H9 (cell line): ENCODE data around the gene MPHOSPH8. TPM values are rescaled to one million over a fixed set of nuclear protein-coding genes. Genes with fewer than 3 reads are reported as not detected.

ENCODE experiments used
- DNase-seq: peaks from one replicate; pipeline ENCODE4 v3.0.0-alpha.2; 2017
- H2AFZ ChIP-seq: one replicate; pipeline ENCODE4 v1.6.1; 2013; ENCODE audit warnings: mild to moderate bottlenecking, low read length, control low read depth, moderate library complexity
- H2AK5ac ChIP-seq: 2 replicates; pipeline ENCODE4 v1.6.1; 2013; ENCODE audit warnings: low read length, control low read depth, mixed read lengths; ENCODE audit not compliant: insufficient read length
- H2BK120ac ChIP-seq: one replicate; pipeline ENCODE4 v1.6.1; 2013; ENCODE audit warnings: low read depth, mild to moderate bottlenecking, low read length, control low read depth, inconsistent platforms; ENCODE audit not compliant: poor library complexity, severe bottlenecking
- H2BK12ac ChIP-seq: 2 replicates; pipeline ENCODE4 v1.6.1; 2013; ENCODE audit warnings: low read length, control low read depth, mixed read lengths, low read depth; ENCODE audit not compliant: insufficient read length
- H2BK15ac ChIP-seq: 2 replicates; pipeline ENCODE4 v1.6.1; 2013; ENCODE audit warnings: low read depth, low read length, control low read depth
- H2BK20ac ChIP-seq: one replicate; pipeline ENCODE4 v1.6.1; 2013; ENCODE audit warnings: low read depth, mild to moderate bottlenecking, low read length, control low read depth, inconsistent platforms; ENCODE audit not compliant: poor library complexity, severe bottlenecking
- H2BK5ac ChIP-seq: 2 replicates; pipeline ENCODE4 v1.6.1; 2013; ENCODE audit warnings: low read length, control low read depth, mixed read lengths; ENCODE audit not compliant: insufficient read length
- H3K14ac ChIP-seq: 2 replicates; pipeline ENCODE4 v1.6.1; 2013; ENCODE audit warnings: low read length, control low read depth; ENCODE audit not compliant: insufficient read depth
- H3K18ac ChIP-seq: 2 replicates; pipeline ENCODE4 v1.6.1; 2013; ENCODE audit warnings: low read depth, mild to moderate bottlenecking, mixed read lengths, low read length, control low read depth; ENCODE audit not compliant: insufficient read length
- H3K23ac ChIP-seq: 2 replicates; pipeline ENCODE4 v1.6.1; 2013; ENCODE audit warnings: low read length, control low read depth, mixed read lengths, low read depth; ENCODE audit not compliant: insufficient read length
- H3K23me2 ChIP-seq: 2 replicates; pipeline ENCODE4 v1.6.1; 2013; ENCODE audit warnings: low read depth, mild to moderate bottlenecking, mixed read lengths, low read length, control low read depth; ENCODE audit not compliant: insufficient read length, poor library complexity, severe bottlenecking
- H3K27ac ChIP-seq: 2 replicates; pipeline ENCODE4 v1.5.1; 2013; ENCODE audit warnings: low read length, control low read depth, mixed read lengths, low read depth; ENCODE audit not compliant: insufficient read length
- H3K27me3 ChIP-seq: 2 replicates; pipeline ENCODE4 v1.6.1; 2013; ENCODE audit warnings: low read length, control low read depth, inconsistent platforms; ENCODE audit not compliant: insufficient read depth
- H3K4ac ChIP-seq: 2 replicates; pipeline ENCODE4 v1.6.1; 2013; ENCODE audit warnings: low read depth, mild to moderate bottlenecking, control low read depth, inconsistent platforms, low read length, moderate library complexity
- H3K4me1 ChIP-seq: 2 replicates; pipeline ENCODE4 v1.6.1; 2013; ENCODE audit warnings: low read length, control low read depth, inconsistent platforms; ENCODE audit not compliant: insufficient read depth
- H3K4me2 ChIP-seq: 2 replicates; pipeline ENCODE4 v1.6.1; 2013; ENCODE audit warnings: low read length, control low read depth, mixed read lengths; ENCODE audit not compliant: insufficient read length, insufficient read depth
- H3K56ac ChIP-seq: 2 replicates; pipeline ENCODE4 v1.6.1; 2013; ENCODE audit warnings: low read depth, mild to moderate bottlenecking, mixed read lengths, low read length, control low read depth; ENCODE audit not compliant: insufficient read length
- H3K79me1 ChIP-seq: 2 replicates; pipeline ENCODE4 v1.6.1; 2013; ENCODE audit warnings: low read depth, mild to moderate bottlenecking, moderate library complexity, low read length, control low read depth, inconsistent platforms; ENCODE audit not compliant: insufficient read depth, poor library complexity, severe bottlenecking
- H3K79me2 ChIP-seq: 2 replicates; pipeline ENCODE4 v1.6.1; 2013; ENCODE audit warnings: low read length, control low read depth, inconsistent platforms; ENCODE audit not compliant: insufficient read depth
- H3K9ac ChIP-seq: 2 replicates; pipeline ENCODE4 v1.6.1; 2013; ENCODE audit warnings: low read length, control low read depth, mixed read lengths; ENCODE audit not compliant: insufficient read length; ENCODE audit errors: extremely low read depth
- H3K9me3 ChIP-seq: one replicate; pipeline ENCODE4 v1.6.1; 2013; ENCODE audit warnings: low read depth, low read length, inconsistent platforms; ENCODE audit not compliant: control insufficient read depth
- H3T11ph ChIP-seq: one replicate; pipeline ENCODE4 v1.6.1; 2013; ENCODE audit warnings: mild to moderate bottlenecking, low read length, control low read depth, inconsistent platforms
- H4K20me1 ChIP-seq: one replicate; pipeline ENCODE4 v1.6.1; 2013; ENCODE audit not compliant: control insufficient read depth, insufficient read length, insufficient read depth
- H4K5ac ChIP-seq: 2 replicates; pipeline ENCODE4 v1.6.1; 2013; ENCODE audit warnings: low read depth, mild to moderate bottlenecking, mixed read lengths, low read length, control low read depth; ENCODE audit not compliant: insufficient read length
- H4K8ac ChIP-seq: replicated peaks from 2 replicates; pipeline ENCODE4 v1.6.1; 2013; ENCODE audit warnings: low read length, control low read depth, mixed read lengths, low read depth; ENCODE audit not compliant: insufficient read length
- H4K91ac ChIP-seq: 2 replicates; pipeline ENCODE4 v1.6.1; 2013; ENCODE audit warnings: low read depth, mild to moderate bottlenecking, moderate library complexity, mixed read lengths, low read length, control low read depth; ENCODE audit not compliant: insufficient read length
- H3K27ac Mint-ChIP-seq, 3 experiments: 2 replicates in 2 of 3; 3 replicates in 1 of 3; pipeline ENCODE4 v1.8.0; 2020 to 2021; ENCODE audit warnings: mixed read lengths in 3 of 3, mild to moderate bottlenecking in 1 of 3, moderate library complexity in 1 of 3
- H3K27me3 Mint-ChIP-seq: 2 replicates; pipeline ENCODE4 v1.8.0; 2021; ENCODE audit warnings: low read depth, mild to moderate bottlenecking, moderate library complexity, mixed read lengths
- H3K36me3 Mint-ChIP-seq, 3 experiments: 2 replicates in 2 of 3; 3 replicates in 1 of 3; pipeline ENCODE4 v1.8.0; 2020 to 2021; ENCODE audit warnings: low read depth in 3 of 3, mixed read lengths in 3 of 3; ENCODE audit not compliant: insufficient read depth in 1 of 3
- H3K4me1 Mint-ChIP-seq, 2 experiments: 2 replicates each; pipeline ENCODE4 v1.8.0; 2020; ENCODE audit warnings: mixed read lengths in 2 of 2
- H3K4me3 Mint-ChIP-seq, 2 experiments: 2 replicates in 1 of 2; 3 replicates in 1 of 2; pipeline ENCODE4 v1.8.0; 2020 to 2021; ENCODE audit warnings: mild to moderate bottlenecking in 2 of 2, mixed read lengths in 2 of 2, moderate library complexity in 1 of 2
- H3K9me3 Mint-ChIP-seq, 2 experiments: 2 replicates in 1 of 2; 3 replicates in 1 of 2; pipeline ENCODE4 v1.8.0; 2020; ENCODE audit warnings: mild to moderate bottlenecking in 2 of 2, mixed read lengths in 2 of 2, moderate library complexity in 1 of 2
- WGBS: extraction: QIAGEN DNeasy Blood & Tissue Kit; methylation state at CpG from one replicate; pipeline ENCODE4 v1.1.7; 2013; ENCODE audit warnings: missing lambda C conversion rate, low lambda C conversion rate, mixed read lengths; ENCODE audit not compliant: insufficient read length; ENCODE audit errors: extremely low coverage; 5-methylcytosine and 5-hydroxymethylcytosine counted together
- total RNA-seq: library from RNA; stranded (reverse); gene quantifications from 2 replicates; pipeline ENCODE4 v1.2.1, GENCODE V29; 2021
- TF ChIP-seq, protein P1 (sequence below): fragments of 200-600 bp; sonication (generic); conservative IDR thresholded peaks from 3 replicates; pipeline ENCODE4 v1.8.0; 2021; ENCODE audit warnings: antibody characterized with exemption, mild to moderate bottlenecking

Gene MPHOSPH8
- total RNA-seq, 1 experiment from 2014 or later, result 21.1 TPM

DNA sequence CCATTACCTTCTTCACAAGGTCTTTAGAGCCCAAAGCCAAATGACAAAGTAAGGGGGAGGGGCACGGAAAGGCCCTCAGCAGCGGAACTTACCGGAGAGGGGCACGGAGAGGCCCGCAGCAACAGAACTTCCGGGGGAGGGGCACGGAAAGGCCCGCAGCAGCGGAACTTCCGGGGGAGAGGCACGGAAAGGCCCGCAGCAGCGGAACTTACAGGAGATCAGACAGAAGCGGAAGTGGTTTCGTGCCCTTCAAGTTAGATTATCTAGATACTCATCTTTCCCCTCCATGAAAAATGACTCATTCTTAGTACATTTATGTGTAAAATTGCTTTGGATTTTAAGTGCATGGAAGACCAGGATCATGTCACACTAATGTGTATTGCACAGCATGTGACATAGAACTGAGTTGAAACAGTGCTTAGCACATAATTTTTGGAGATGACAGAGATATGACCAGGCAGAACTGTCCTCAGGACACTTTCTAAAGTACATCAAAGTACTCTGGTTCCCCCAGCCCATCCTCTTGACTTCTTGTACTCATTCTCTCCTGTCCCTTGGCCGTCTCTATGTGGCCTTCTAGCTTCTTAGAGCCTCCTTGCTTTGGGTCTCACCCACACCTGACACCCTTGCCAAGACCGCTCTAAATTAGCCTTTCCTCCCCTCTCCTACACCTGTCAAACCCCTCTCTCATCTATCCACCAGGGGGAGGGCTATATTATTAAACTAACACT lies 46.4 kb upstream of the MPHOSPH8 start:
- no peak for DNase-seq
- no peak overlapping the region for H3T11ph ChIP-seq
- no peak overlapping the region for H3K23ac ChIP-seq
- peaks cover 18% of the 10 kb centered on the region for H3K9me3 ChIP-seq
- H3K14ac ChIP-seq, result no peak overlapping the region
- TF ChIP-seq, protein P1, sequence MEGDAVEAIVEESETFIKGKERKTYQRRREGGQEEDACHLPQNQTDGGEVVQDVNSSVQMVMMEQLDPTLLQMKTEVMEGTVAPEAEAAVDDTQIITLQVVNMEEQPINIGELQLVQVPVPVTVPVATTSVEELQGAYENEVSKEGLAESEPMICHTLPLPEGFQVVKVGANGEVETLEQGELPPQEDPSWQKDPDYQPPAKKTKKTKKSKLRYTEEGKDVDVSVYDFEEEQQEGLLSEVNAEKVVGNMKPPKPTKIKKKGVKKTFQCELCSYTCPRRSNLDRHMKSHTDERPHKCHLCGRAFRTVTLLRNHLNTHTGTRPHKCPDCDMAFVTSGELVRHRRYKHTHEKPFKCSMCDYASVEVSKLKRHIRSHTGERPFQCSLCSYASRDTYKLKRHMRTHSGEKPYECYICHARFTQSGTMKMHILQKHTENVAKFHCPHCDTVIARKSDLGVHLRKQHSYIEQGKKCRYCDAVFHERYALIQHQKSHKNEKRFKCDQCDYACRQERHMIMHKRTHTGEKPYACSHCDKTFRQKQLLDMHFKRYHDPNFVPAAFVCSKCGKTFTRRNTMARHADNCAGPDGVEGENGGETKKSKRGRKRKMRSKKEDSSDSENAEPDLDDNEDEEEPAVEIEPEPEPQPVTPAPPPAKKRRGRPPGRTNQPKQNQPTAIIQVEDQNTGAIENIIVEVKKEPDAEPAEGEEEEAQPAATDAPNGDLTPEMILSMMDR, result no peak
- no peak overlapping the region for H2AFZ ChIP-seq
- no peak overlapping the region for H3K4ac ChIP-seq
- no peak overlapping the region for H2BK12ac ChIP-seq
- Mint-ChIP-seq H3K9me3 (peaks cover 84 to 90% of the 10 kb centered on the region in 2 experiments), H3K4me1 (no peaks in the 10 kb centered on the region), H3K4me3 (no peak overlapping the region), H3K36me3 (peaks cover 0 to 21% (median 0%) of the 10 kb centered on the region in 3 experiments; a peak in 3 of 7 replicates), H3K27me3 (no peaks in the 10 kb centered on the region), H3K27ac (no peak overlapping the region)
- no peak overlapping the region for H3K18ac ChIP-seq
- H4K91ac ChIP-seq, result no peak overlapping the region
- no peaks in the 10 kb centered on the region for H3K23me2 ChIP-seq
- no peak overlapping the region for H2BK15ac ChIP-seq
- no peak overlapping the region for H3K27ac ChIP-seq
- no peaks in the 10 kb centered on the region for H3K27me3 ChIP-seq
- H3K4me2 ChIP-seq, result no peak overlapping the region
- no peak overlapping the region for H2BK5ac ChIP-seq
- H4K5ac ChIP-seq, result no peak overlapping the region
- WGBS, result no CpG with 5 or more reads among the region's 17 CpGs
- no peaks in the 10 kb centered on the region for H3K79me2 ChIP-seq
- H4K8ac ChIP-seq, result no peak overlapping the region
- H4K20me1 ChIP-seq, result no peaks in the 10 kb centered on the region
- H2BK120ac ChIP-seq, result no peak overlapping the region
- H2BK20ac ChIP-seq, result no peak overlapping the region
- no peak overlapping the region for H3K56ac ChIP-seq
- no peaks in the 10 kb centered on the region for H3K79me1 ChIP-seq
- no peak overlapping the region for H3K9ac ChIP-seq
- no peaks in the 10 kb centered on the region for H3K4me1 ChIP-seq
- no peak overlapping the region for H2AK5ac ChIP-seq
